GM21390 (cell line): ENCODE results near the gene MPPED2.

Experiments
- ATAC-seq: cut with Tn5 transposase; IDR thresholded peaks from one replicate; pipeline ENCODE4 v1.9.1; 2021; ENCODE audit not compliant: unreplicated experiment

MPPED2 gene

DNA sequence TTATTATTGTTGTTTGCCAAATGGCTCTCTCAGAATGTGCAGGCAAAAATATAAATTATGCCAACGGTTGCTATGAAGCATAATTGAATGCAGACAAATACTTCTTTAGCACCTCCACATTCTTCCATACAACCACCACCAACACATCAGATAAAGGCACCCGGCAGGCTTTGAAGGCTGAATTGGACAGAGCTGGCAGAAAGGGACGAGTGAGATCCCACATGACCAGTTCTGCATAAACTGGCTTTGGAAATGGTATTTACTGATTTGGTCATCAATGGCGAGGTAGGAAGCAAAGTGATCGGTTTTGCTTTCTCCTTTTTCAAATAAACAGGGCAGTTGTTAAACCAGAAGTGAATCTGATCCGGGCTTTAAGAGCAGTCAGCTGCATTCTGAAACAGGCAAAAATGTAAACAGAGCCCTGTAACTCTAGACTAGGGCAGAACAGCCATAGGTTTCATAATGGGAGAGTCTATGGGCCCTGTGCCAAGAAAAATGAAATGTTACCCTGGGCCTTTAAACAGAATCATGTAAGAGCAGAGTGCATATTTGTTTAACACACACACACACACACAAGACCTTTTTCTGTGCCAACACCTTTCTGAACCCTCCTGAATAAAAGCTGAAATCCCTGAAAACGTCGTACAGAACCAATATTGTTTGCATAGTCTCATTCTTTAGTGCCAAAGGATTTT is 97.7 kb downstream of the MPPED2 start:
- no peak for ATAC-seq

DNA sequence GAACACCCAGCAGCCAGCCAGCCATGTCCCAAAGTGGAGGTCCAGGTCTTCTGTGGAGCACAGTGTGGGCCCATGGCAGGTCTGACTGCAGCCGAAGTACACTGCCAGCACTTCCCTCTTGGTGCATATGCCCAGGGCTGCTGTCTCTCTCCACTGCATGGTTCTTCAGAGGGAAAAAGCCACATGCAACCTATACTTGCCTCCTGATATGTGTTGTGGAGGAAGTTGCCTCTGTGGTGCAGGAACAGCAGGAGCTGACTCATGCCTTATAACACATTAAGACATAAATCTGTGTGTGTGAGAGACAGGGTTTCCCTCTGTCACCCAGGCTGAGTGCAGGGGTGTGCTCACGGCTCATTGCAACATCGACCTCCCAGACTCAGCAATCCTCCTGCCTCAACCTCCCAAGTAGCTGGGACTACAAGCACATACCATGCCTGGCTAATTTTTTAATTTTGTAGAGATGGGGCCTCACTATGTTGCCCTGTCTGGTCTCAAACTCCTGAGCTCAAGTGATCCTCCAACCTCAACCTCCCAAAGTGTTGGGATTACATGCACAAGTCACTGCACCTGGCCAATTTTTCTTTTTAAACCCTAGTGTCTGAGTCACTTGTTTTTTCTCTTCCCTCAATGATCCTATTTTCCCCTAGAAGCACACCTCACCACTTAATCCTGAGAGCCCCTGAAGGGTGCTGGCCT is 98.8 kb downstream of the MPPED2 start:
- no peak for ATAC-seq

DNA sequence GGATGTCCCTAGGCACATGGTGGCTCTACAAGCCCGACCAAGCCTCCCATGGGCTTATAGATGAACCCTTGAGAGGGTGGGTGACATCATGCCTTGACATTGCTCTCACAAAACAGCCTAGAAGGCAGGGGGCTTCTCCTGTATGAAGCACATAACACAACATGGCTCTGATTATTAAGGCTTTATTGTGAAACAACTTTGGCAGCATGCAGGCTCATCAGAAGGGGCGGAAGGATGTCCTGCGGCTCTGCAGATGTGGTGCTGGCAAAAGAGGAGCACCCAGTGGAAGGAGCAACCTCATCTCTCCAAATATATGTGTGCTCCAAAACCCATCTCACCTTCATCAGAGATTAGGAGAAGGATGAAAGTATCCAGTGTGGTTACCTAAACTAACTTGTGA is 100.4 kb downstream of the MPPED2 start:
- ATAC-seq: no peak

DNA sequence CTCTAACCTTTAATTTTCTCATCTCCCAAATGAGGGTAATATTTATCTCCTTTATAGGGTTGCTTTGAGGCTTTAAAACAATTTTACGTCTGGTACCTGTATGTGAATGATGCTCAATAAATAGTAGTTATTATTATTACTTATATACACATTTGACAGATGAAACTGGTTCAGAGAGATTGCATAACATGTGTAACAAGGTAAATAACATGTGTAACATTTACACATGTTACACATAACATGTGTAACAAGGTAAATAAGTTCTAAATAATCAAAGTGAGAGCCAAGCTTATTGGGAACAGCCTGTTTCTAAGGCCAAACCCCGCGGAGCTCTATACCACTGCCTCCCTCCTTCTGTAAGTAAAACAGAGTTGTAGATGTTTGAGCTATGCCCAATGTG is 100.9 kb downstream of the MPPED2 start:
- ATAC-seq: no peak

DNA sequence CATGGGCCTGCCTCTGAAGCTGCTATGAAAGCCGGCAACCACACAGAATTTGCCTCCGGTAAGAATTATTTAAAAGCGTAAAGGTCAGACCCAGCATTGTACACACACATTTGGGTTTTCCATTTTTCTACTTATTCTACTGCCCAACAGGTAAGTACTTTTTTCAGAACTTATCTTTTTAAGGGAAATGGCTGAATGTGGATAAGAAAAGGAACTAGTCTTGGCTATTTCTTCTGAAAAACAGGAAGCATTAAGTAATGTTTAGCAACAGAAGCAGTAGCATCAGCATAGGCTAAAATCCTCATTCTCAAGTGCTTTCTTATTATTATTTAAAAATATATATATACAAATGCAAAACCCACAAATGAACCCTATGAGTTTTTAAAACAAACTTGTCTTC is 103.1 kb downstream of the MPPED2 start:
- ATAC-seq: no peak

DNA sequence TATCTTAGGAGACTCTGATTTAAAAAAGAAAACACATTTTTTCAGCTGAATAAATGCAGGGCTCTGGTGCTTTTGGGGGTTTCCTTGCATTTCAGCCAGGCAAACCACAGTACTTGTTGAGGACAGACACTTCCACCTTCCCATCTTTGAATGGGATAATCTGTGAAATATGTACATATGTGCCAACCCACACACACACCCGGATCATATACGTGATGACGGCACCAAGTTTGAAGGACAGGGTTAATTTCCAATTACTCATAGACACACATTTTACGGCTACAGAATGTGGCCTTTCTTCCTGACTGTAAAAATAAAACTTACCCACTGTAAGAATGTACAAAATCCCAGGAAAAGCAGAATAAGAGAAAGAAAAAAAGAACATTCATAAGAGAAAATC is 104.4 kb downstream of the MPPED2 start:
- ATAC-seq: no peak

DNA sequence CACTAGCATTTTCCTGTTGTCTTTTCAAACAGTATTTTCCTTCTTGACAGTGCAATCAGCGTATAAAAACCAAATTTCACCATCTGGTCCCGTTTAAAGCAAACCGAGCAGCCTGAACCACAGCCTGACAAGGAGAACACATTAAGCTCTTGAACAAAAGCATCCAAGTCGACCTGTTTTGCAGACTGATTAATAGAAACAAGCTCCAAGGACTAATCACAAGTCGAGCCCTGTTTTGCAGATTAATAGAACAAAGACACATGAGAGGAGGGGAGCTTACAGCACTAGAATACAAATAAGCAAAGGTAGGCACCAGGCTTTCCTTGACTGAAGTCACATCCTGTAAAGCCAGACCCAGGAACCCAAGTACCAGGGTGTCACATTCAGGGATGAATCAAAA is 104.8 kb downstream of the MPPED2 start:
- ATAC-seq: no peak

DNA sequence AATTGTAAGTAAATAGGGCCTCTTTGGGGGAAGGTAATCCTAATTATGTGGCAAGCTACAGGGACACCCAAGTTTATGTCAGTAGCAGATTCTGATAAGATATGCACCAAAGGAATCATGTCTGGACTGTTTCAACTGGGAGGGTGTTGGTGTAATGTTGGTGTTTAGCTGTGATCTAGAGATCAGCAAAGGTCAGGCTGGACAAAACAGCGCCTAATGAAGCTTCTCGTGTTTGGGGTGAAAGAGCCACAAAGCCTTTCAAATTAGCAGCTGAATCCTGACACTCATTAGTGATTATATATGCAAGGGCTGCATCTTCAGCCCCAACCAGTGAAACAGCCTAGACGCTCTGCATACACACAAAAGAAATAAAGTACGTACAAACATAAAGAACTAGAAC is 106.3 kb downstream of the MPPED2 start:
- no peak for ATAC-seq

DNA sequence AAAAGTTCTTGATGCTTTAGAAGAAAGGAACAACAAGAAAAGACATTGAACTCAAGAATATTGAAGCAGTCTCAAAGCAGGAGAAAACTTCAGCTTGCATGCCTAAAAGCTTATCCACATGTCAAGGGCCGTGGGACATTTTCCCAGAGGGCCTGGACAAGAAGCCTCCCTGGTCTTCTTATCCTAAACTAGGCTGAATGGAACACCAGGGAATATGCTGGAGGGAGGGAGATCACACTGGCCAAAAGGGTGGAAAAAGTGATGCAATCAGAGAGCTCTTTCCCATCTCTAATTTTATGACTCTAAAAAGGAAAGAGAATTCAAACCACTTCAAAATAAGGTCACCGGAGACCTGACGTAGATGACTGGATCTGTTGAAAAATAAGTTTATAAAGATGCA is 107.2 kb downstream of the MPPED2 start:
- ATAC-seq: no peak

DNA sequence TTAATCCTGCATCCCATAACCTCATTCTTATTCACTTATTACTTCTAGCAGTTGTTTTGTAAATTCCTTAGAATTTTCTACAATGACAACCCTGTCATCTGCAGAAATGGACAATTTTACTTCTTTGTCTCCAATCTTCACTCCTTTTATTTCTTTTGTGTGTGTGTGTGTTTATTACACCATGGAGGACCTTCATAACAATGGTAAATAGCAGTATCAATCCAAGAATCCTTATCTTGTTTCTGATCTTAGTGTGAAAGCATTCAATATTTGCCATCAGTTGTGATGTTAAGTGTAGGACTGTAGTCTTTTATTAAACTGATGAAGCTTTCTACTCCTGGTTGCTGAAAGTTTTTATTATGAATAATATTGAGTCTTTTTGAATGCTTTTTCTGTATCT is 109.1 kb downstream of the MPPED2 start:
- ATAC-seq: no peak

DNA sequence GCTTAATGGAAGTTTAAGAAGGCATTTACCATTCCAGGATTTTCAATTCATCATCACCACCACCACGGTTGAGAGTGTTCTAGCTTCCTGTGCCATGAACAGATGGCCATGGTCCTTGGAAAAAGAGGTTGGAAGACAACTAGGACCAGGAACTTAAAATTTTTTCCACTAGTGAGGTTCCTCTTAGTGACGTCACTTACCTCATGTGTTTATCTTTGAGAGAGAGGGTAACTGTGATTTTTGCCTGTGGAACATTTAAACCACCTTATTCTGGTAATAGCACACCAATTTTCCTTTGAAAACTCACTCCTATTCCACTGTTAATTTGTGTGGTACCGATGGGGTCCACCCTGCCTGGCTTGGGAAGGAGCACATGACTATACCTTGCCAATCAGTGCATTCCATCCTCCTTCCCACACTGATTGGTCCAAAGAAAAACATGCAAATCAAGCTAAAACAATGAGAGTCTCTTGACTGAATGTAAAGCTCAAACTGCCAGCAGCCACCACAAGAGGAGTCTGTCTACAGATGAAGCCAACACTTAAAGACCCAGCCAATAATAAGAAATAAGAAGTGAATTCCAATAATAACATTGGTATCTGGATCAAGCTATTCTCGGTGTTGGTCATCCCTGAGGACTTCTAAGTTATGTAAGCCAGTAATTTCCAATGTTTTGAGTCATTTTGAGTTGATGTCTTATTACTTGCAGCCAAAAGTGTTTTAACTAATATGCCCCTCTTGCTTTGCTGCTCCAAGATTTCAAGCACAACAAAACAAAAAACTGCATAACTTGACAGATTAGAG is 111.8 kb downstream of the MPPED2 start:
- no peak for ATAC-seq

DNA sequence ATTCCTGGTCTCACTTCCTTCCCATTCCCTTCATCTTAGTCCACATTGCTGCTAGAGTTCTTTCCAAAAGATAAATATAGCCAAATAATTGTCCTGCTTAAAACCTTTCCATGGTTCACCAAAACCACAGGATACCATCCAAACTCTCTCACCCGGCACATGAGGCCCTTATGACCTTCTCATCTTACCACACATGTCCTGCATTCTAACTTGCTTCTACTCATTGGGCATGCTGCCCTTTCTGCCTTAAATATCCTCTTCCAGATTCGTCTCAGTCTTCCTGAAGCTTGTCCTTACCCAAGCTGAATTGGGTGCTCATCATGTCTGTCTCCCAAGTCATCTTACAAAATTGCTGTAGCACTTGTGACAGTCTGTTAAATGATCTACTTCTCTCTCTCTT is 114.9 kb downstream of the MPPED2 start:
- no peak for ATAC-seq

DNA sequence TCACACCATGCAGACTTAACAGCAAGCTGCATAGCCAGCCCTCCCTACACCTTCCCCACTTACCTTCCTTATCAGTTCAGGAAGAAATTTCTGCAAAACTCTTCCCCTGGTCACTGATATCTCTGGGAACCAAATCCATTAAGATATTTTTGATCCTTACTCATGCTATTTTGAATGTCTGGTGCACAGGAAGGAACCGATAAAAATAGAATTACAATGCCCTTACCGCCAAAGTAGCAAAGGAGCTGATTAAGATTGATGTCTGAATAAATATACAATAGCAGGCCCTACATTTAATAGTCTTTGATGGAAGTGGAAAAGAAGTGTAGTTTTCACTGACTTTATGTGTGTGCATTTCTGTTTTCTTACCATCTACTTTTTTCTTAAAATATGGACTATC is 117.3 kb downstream of the MPPED2 start:
- no peak for ATAC-seq

DNA sequence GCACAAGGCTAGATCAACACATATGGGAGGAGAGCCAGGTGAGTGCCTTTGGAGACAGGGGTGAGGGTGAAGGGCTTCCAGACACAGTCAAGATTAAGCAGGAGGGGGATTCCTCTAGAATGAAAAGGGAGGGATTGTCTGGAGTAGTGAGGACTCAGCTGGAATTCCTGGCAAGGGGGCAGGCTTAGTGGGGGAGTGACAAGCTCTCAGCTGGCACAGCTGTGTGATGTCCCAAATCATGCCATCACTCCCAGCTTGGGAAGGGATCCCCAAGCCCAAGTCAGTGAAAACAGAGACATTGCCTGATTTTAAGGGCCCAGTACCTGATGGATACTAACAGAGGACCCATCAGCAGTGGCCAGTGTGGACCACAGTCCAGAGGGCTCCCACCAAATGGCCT is 119.0 kb downstream of the MPPED2 start:
- no peak for ATAC-seq

DNA sequence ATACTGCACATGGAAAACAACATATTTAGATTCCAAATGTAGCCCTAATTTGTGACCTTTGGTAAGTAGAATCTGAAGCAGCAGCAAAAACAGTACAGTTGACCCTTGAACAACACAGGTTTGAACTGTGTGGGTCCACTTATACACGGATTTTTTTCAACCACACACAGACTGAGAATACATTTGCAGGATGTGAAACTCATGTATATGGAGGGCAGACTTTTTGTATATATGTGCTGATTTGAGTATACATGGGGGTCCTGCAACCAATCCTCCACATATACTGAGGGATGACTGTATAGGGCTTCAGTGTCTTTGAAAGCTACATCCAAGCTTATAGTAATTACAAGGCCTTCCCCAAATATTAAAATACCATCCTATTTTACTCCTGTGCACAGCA is 120.5 kb downstream of the MPPED2 start:
- no peak for ATAC-seq

DNA sequence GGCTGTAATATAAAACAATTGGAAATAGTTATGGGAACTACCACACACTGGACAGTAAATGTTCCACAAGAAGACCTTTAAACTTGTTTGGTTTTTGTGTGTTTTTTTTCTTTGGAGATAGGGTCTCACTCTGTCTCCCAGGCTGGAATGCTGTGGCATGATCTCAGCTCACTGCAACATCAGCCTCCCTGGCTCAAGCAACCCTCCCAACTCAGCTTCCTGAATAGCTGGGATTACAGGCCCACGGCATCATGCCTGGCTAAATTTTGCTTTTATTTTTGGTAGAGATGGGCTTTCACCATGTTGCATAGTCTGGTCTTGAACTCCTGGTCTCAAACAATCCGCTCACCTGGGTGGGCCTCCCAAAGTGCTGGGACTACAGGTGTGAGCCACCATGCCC is 121.0 kb downstream of the MPPED2 start:
- ATAC-seq: no peak

DNA sequence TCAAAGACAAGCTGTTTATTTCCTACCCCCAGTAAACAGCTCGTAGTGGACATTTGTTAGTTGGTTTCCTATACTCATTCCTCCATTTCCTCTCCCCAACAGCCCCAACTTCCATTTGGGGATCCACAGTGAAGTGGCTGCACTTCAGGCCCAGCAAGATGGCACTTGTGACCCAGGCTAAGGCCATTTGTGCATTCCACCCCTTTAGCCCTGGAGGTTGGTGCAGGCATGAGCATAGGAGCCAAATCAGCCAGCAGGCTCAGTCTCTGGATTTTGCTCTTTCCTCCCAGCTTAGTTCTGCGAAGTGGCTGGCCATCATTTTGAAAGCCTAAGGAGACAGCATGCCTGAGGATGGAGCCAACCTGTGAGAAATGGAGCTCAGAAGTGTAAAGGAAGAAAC is 122.9 kb downstream of the MPPED2 start:
- ATAC-seq: no peak

DNA sequence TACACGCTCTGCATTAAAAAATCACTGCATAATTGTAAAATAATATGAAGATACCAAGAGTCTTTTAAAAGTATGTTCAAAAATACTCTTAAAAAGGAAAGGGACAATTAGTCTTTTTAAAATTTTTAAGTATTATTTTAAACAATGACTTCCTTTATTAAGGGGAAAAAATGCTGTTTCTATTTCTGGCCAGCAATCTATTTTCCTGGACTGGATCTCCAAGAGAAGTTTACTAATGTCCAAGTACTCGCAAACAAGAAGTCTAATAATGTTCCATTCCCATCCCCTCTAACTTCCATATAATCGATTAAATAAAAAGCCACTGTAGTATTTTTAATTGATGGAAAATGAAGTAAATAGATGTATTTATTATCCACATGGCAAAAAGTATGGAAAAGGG is 123.7 kb downstream of the MPPED2 start:
- ATAC-seq: no peak

DNA sequence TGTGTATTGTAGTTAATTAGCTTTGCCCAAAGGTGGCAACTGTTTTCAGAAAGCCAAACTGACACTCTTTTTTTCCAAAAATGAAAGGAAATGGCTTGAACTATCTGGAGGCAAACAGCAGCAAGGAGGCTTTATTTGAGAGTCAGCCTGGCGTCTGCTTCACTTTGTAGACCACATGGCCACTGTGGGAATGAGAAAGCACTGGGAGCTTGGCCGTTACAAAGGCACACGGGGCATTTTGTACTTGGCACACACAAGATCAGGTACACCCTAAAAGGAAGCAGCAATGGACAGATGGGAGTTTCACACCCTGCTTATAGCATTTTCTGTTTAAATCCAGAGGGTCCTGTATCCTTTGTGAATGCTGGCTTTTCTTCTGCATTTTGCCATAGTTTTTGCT is 126.3 kb downstream of the MPPED2 start:
- no peak for ATAC-seq

DNA sequence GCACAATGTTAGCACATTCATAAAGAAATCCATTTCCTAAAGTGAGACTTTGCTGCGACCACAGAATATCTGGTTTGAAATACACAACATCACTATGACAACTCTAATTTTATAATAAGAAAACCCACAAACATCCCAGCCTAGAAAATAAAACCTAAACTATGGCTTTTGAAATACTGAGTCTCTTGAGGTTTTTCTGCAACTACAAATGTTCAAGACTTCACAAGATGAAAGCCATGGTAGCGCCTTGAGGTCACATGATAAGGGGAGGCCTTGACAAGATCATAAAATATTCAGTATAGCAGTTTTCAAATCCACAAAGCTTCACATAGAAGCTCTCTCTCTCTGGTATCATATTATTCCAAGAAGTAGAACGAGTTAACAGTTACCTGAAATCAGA is 126.8 kb downstream of the MPPED2 start:
- ATAC-seq: no peak

DNA sequence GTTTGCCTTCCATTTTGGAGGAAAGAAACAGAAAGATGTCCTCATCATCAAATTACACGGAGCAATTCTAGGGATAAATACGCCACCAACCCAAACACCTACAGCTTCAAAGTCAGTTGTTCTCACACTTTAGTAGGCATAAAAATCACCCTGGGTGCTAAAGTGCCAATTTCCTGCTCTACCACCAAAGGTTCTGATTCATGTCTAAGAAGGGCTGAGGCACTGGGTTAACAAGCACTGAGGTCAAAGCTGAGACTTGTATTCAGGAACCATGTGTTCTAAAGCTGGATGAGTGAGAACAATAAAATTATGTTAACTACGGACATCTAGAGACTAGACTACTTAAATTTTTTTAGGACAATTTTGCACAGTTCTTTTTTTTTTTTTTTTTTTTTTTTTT is 127.6 kb downstream of the MPPED2 start:
- no peak for ATAC-seq

DNA sequence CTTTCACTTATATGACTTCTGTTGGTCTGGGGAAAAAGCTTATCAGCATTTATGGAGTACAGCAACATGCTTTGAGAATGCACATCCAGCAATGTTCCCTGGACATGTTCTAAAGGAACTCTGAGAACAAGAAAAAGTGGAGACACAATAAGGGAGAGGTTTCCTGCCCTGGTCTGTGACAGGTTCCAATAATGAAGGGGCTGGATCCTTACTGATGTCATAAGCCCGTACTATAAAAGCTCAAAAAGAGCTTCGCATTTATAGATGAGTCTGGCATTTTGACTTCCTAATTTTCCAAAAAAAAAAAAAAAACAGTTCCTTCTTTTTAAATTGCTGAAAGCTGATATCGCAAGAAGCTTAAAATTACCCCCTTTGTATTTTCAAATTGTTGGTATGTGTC is 129.1 kb downstream of the MPPED2 start:
- ATAC-seq: no peak
